Coronary artery (tissue), 2 donors: Measurements from ENCODE around the gene NOP56.
A peak's percentile ranks its signal among the peaks of the same experiment; 100 is the strongest.

Source experiments
- DNase-seq: peaks from one replicate; pipeline ENCODE4 v3.0.0-alpha.2; 2017; ENCODE audit warnings: low spot score
- H3K27ac ChIP-seq, 2 donors: fragments of 200-600 bp; sonication (generic); one replicate each; pipeline ENCODE4 v1.5.1; 2016 to 2019
- H3K4me3 ChIP-seq: fragments of 200-600 bp; sonication (generic); 2 replicates; pipeline ENCODE4 v1.5.1; 2016; ENCODE audit warnings: mild to moderate bottlenecking, moderate library complexity
- TF ChIP-seq, protein P1 (sequence below): fragments of 200-600 bp; sonication (generic); IDR thresholded peaks from one replicate; pipeline ENCODE4 v1.5.1; 2019; ENCODE audit warnings: antibody characterized with exemption

Gene NOP56

DNA sequence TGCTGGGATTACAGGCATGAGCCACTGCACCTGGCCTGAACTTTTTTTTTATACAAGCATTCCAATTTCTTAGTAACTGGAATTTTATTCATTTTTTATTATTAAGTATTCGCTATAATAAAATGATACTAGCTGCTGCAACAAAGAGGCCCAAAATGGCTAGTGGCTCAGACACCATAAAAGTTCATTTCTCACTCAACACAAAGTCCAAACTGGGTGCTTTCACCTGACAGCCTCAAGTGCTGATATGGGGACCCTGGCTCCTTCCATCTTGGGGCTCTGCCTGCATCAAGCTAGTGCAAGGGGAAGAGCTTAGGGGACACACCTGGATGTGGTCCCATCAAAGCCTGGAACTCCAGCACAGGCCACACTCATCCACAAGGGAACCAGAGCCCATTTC, 12.2 kb upstream of the NOP56 start:
- Histone ChIP-seq H3K27ac (no peak overlapping the region), H3K4me3 (no peak overlapping the region)

DNA sequence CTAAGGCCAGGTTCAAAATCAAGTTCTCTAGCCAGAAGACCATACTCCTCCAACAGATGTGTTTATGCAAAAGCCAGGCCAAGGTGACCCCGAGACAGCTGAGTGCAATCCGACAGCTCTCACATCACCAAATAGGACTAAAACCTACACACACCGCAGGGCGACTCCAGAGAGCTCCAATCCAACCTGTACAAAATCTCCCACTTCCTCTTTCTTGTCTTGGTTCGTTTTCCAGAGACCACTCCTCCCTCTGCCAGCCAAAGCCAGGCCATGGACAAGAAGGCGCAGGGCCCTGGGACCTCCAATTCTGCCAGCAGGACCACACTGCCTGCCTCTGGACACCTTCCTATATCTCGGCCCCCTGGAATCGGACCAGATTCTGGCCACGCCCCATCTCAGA, 11.5 kb upstream of the NOP56 start:
- TF ChIP-seq, protein P1, sequence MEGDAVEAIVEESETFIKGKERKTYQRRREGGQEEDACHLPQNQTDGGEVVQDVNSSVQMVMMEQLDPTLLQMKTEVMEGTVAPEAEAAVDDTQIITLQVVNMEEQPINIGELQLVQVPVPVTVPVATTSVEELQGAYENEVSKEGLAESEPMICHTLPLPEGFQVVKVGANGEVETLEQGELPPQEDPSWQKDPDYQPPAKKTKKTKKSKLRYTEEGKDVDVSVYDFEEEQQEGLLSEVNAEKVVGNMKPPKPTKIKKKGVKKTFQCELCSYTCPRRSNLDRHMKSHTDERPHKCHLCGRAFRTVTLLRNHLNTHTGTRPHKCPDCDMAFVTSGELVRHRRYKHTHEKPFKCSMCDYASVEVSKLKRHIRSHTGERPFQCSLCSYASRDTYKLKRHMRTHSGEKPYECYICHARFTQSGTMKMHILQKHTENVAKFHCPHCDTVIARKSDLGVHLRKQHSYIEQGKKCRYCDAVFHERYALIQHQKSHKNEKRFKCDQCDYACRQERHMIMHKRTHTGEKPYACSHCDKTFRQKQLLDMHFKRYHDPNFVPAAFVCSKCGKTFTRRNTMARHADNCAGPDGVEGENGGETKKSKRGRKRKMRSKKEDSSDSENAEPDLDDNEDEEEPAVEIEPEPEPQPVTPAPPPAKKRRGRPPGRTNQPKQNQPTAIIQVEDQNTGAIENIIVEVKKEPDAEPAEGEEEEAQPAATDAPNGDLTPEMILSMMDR, result no peak
- H3K27ac ChIP-seq, result no peak overlapping the region
- DNase-seq, result no peak
- H3K4me3 ChIP-seq, result no peak overlapping the region

More for the DNA sequence above, 12.2 kb upstream of the NOP56 start:
- TF ChIP-seq, protein P1, result no peak
- no peak for DNase-seq

DNA sequence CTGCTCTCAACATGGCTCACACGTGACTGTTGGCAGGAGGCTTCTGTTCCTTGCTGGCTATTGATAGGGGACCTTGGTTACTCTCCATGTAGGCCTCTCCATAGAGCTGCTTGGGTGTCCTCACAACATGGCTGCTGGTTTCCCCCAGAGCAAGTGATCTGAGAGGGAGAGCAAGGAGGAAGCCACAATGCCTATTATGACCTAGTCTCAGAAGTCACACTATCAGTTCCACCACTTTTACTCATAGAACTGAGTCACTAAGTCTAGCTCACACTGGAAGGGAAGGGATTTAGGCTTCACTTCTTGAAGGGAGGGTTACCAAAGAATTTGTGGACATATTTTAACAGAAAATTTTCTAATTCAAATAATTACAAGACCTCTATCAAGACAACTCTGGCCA, 8.7 kb upstream of the NOP56 start:
- TF ChIP-seq, protein P1, result no peak
- H3K4me3 ChIP-seq, result no peak overlapping the region
- DNase-seq, result no peak
- H3K27ac ChIP-seq, result no peak overlapping the region

DNA sequence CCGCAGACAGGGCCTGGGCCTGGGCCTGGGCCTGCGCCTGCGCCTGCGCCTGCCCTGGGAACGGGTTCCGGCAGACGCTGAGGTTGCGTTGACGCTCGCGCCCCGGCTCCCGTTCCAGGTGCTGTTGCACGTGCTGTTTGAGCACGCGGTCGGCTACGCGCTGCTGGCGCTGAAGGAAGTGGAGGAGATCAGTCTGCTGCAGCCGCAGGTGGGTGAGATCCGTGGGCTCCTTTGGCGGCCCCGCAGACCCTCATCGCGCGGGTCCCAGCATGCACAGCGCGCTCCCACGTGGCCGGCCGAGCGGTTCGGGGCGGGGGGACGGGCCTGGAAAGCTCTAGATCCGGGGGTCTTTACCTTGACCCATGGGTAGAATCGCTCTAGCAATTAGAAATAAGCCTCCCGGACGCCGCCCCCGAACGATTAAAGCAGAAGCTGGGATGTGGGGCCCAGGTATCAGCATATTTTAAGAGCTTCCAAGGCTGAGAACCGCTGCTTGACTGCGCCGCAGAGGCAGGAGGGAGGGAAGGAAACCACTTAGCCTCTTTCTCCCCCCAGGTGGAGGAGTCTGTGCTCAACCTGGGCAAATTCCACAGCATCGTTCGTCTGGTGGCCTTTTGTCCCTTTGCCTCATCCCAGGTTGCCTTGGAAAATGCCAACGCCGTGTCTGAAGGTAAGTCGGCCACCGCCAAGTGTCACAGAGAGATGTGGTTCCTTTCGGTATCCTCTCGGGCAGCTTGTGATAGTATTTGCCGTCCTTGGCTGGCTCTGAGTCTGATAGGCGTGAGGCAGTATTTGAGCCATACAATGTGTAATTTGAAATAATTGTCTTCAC, 508 bp downstream of the NOP56 start:
- peak overlapping the region; percentile 97 for H3K4me3 ChIP-seq
- no peak for DNase-seq
- TF ChIP-seq, protein P1, result no peak
- peak overlapping the region; percentile 53 to 97 for H3K27ac ChIP-seq

DNA sequence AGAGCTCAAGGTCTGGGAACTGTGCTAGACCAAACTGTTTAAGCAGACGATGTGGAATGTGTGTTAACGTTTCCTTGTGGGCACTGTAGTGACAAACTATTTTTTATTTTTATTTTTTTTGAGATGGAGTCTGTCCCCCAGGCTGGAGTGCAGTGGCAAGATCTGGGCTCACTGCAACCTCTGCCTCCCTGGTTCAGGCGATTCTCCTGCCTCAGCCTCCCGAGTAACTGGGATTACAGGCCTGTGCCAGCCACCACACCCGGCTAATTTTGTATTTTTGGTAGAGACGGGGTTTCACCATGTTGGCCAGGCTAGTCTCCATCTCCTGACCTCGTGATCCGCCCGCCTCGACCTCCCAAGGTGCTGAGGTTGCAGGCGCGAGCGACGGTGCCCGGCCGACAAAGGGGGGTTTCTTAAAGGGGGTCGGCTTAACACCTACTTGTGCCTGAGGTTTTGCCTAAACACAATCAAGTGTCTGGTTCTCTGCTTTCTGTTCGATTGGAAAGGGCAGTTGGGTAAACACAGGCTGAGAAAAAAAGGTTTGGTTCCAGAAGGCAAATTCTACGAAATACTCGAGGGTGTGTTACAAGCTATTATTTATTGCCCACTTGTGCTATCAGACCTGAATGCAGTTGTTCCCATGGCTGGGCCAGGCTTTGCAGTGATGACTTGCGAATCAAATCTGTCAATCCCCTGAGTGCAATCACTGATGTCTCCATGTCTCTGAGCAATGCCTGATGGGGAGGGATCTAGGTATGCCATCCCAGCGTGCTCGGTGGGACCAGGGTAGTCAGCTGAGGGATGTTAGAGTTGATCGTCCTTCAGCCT, 1.3 kb downstream of the NOP56 start:
- no peak overlapping the region for H3K27ac ChIP-seq
- H3K4me3 ChIP-seq, result peak overlapping the region; percentile 97
- DNase-seq, result no peak
- TF ChIP-seq, protein P1, result no peak

DNA sequence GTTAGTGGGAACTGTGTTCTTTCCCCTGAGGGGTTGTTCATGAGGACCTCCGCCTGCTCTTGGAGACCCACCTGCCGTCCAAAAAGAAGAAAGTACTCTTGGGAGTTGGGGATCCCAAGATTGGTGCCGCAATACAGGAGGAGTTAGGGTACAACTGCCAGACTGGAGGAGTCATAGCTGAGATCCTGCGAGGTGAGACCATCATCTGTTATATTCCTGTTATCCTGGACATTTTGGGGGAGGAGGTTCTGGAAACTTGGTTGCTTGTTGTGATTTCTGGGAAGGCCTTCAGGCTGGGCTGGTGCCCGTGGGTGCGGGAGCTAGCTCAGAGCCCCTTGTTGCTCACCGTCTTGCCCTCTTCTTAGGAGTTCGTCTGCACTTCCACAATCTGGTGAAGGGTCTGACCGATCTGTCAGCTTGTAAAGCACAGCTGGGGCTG, 2.0 kb downstream of the NOP56 start:
- Histone ChIP-seq H3K27ac (no peak overlapping the region), H3K4me3 (peak overlapping the region; percentile 97)
- TF ChIP-seq, protein P1, result no peak
- no peak for DNase-seq
